K562 (cell line): ENCODE data around the gene CACYBP. TPM values are rescaled to one million over a fixed set of nuclear protein-coding genes. Genes with fewer than 3 reads are reported as not detected.

Source experiments
- ATF7 ChIP-seq: fragments of 450-650 bp; IDR thresholded peaks from 2 replicates; pipeline ENCODE4 v1.7.1; 2014; ENCODE audit warnings: mild to moderate bottlenecking, moderate library complexity
- CC2D1A ChIP-seq: fragments of 450-650 bp; IDR thresholded peaks from 2 replicates; pipeline ENCODE4 v1.6.1; 2017; ENCODE audit warnings: mild to moderate bottlenecking
- REST ChIP-seq, 2 experiments: fragments of 450-650 bp; formaldehyde crosslinking in 1 of 2; IDR thresholded peaks; 2 replicates each; pipeline versions ENCODE4 v1.4.0 to v1.6.1; 2014 to 2020; ENCODE audit warnings: mild to moderate bottlenecking in 2 of 2, borderline replicate concordance in 1 of 2, low read depth in 1 of 2
- SREBF1 ChIP-seq: fragments of 150-350 bp; IDR thresholded peaks from 2 replicates; pipeline ENCODE4 v1.6.1; 2014; ENCODE audit warnings: antibody characterized with exemption, low read depth, low read length, borderline replicate concordance
- TBL1XR1 ChIP-seq, 2 experiments: IDR thresholded peaks; 2 replicates each; pipeline ENCODE4 v1.6.1; 2012; ENCODE audit warnings: improper control_type of control experiment in 2 of 2, low read length in 2 of 2, mild to moderate bottlenecking in 1 of 2
- polyA plus RNA-seq, 8 experiments: library from polyadenylated mRNA; depleted of rRNA in 4 of 8; stranded (reverse) in 5 of 8; unstranded in 3 of 8; fragments of >200 nt; fragmentation: Nextera tagmentation in 2 of 8; fragmentation: Illumina TruSeq in 1 of 8; extraction: Ambion mirVana in 2 of 8; extraction: Trizol in 1 of 8; gene quantifications; 2 replicates each; pipeline versions ENCODE4 v1.2.1 to v1.2.3, GENCODE V29; 2011 to 2014; ENCODE audit warnings: inconsistent platforms in 1 of 8, missing spikeins in 1 of 8
- total RNA-seq, 7 experiments: library from RNA; depleted of rRNA in 6 of 7; stranded (reverse); fragments of >200 nt in 6 of 7; fragmentation: Illumina TruSeq in 2 of 7; extraction: Trizol in 2 of 7; gene quantifications; 2 replicates each; pipeline versions ENCODE4 v1.2.1 to v1.2.3, GENCODE V29; 2011 to 2021; ENCODE audit warnings: low replicate concordance in 1 of 7
- TF ChIP-seq, protein P1 (sequence below), 3 experiments: fragments of 200-800 bp in 1 of 3; fragments of 250-450 bp in 1 of 3; fragments of 450-650 bp in 1 of 3; sonication (Bioruptor Pico) in 1 of 3; sonication (Bioruptor generic) in 1 of 3; formaldehyde crosslinking in 1 of 3; IDR thresholded peaks; 2 replicates each; pipeline versions ENCODE4 v1.6.1 to v1.8.0; 2016 to 2022; ENCODE audit warnings: mild to moderate bottlenecking in 2 of 3, missing genetic modification characterization in 2 of 3, missing compliant biosample characterization in 1 of 3, moderate library complexity in 1 of 3
- TF ChIP-seq, protein P2 (sequence below), 2 experiments: IDR thresholded peaks; 2 replicates each; pipeline ENCODE4 v1.6.1; 2011; ENCODE audit warnings: borderline replicate concordance in 1 of 2, control low read depth in 1 of 2, low read depth in 1 of 2, low read length in 1 of 2, mild to moderate bottlenecking in 1 of 2, mixed read lengths in 1 of 2, moderate library complexity in 1 of 2; ENCODE audit not compliant: insufficient read depth in 1 of 2, insufficient read length in 1 of 2, poor library complexity in 1 of 2, severe bottlenecking in 1 of 2; ENCODE audit errors: extremely low read depth in 1 of 2

The CACYBP gene
- total and polyA plus RNA-seq, 9 of the 15 experiments (the other 6 are each of a cell fraction or from before 2014, with no cell fraction given) = 147 to 1,576 (median 488) TPM

DNA sequence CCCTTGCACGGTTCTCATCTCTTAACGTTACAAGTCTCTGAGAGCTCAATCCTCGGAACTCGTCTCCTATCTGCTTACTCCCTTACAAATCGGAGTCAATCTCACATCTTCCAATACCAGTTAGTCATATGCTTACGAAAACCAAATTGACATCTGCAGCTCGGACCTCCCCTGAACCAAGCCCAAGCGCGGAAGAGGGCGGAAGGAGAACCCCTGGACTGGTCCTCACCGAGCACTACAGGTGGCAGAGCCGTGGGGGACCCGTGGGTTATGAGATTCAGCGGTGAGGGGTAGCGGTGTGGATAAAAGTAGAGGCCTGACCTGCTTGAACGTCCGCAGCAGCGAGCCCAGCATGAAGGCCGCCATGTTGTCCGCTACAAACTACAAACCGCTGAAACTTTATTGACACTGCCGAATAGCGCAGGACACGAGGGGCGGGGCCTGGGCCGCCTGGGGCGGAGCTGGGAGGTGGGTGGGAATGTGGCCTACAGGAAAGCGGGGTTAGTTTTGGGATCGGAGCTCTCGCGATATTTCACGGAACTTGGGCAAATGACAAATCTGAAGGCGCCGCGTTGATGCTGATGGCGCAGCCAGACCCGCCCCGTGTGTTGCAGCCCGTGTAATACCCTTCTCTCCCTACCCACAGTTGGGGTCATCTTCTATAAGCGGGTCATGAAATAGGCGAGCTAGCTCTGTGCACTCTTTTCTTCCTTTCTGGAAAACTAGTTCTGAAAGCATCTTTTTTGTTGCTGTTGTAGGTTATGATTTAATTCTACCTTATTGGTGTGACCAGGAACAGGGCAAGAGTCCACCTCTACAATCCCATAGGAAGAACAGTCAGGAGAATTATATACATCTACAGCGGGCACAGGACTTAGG, 23.5 kb downstream of the CACYBP start, which contains the start of gene MRPS14 (continued):
- TF ChIP-seq REST (IDR thresholded peaks at IDR 0.05; ENCODE audit: borderline replicate concordance) (no peak), REST (CRISPR knock-in tag; IDR thresholded peaks at IDR 0.05; ENCODE audit: low read depth) (no peak), SREBF1 (peak; percentile 69; the same call in 1 of the 2 replicates), CC2D1A (peak; percentile 52; the same call in 1 of the 2 replicates), ATF7 (peak; percentile 89), TBL1XR1 (IDR thresholded peaks at IDR 0.05; ENCODE audit: low read length in 2 of 2) (no peak; a peak in 1 of 4 replicates)
- TF ChIP-seq, protein P1, sequence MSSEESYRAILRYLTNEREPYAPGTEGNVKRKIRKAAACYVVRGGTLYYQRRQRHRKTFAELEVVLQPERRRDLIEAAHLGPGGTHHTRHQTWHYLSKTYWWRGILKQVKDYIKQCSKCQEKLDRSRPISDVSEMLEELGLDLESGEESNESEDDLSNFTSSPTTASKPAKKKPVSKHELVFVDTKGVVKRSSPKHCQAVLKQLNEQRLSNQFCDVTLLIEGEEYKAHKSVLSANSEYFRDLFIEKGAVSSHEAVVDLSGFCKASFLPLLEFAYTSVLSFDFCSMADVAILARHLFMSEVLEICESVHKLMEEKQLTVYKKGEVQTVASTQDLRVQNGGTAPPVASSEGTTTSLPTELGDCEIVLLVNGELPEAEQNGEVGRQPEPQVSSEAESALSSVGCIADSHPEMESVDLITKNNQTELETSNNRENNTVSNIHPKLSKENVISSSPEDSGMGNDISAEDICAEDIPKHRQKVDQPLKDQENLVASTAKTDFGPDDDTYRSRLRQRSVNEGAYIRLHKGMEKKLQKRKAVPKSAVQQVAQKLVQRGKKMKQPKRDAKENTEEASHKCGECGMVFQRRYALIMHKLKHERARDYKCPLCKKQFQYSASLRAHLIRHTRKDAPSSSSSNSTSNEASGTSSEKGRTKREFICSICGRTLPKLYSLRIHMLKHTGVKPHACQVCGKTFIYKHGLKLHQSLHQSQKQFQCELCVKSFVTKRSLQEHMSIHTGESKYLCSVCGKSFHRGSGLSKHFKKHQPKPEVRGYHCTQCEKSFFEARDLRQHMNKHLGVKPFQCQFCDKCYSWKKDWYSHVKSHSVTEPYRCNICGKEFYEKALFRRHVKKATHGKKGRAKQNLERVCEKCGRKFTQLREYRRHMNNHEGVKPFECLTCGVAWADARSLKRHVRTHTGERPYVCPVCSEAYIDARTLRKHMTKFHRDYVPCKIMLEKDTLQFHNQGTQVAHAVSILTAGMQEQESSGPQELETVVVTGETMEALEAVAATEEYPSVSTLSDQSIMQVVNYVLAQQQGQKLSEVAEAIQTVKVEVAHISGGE (CRISPR knock-in tag; IDR thresholded peaks at IDR 0.05) = peak in 1 of 3 experiments; percentile 40; a peak in 1 of 6 replicates
- TF ChIP-seq, protein P2, sequence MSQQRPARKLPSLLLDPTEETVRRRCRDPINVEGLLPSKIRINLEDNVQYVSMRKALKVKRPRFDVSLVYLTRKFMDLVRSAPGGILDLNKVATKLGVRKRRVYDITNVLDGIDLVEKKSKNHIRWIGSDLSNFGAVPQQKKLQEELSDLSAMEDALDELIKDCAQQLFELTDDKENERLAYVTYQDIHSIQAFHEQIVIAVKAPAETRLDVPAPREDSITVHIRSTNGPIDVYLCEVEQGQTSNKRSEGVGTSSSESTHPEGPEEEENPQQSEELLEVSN (IDR thresholded peaks at IDR 0.05; ENCODE audit: borderline replicate concordance in 1 of 2, extremely low read depth in 1 of 2, insufficient read depth in 1 of 2, insufficient read length in 1 of 2, low read depth in 1 of 2, low read length in 1 of 2, poor library complexity in 1 of 2, severe bottlenecking in 1 of 2) = peak in 1 of 2 experiments; percentile 26
